HepG2 (cell line): ENCODE results near the gene MORC1. TPM values are rescaled to one million over a fixed set of nuclear protein-coding genes. Genes with fewer than 3 reads are reported as not detected.

Experiments used
- ATAC-seq: fragments of 200-7000 bp; cut with Tn5 transposase; 3 replicates; pipeline ENCODE4 v1.9.1; 2020; ENCODE audit warnings: mild to moderate bottlenecking, moderate library complexity
- BruUV-seq: library from RNA; stranded (reverse); fragments of 400-500 nt; replicated peaks from 2 replicates; lab custom pipeline; 2021; lab: Mats Ljungman, UMichigan
- CTCF ChIA-PET: fragments of 300-600 bp; formaldehyde crosslinking; extraction: SDS; loops from one replicate; lab custom pipeline; 2021; ENCODE audit warnings: low total read pairs, inconsistent platforms, low intra/inter-chr PET ratio; lab: Yijun Ruan, JAX
- POLR2A ChIA-PET: fragments of 350-600 bp; sonication (Branson Sonifier 250); formaldehyde crosslinking; loops from one replicate; lab custom pipeline; 2020; ENCODE audit warnings: antibody characterized with exemption, inconsistent platforms; lab: Yijun Ruan, JAX
- DNase-seq: peaks from one replicate; pipeline ENCODE4 v3.0.0-alpha.2; 2015; ENCODE audit warnings: low spot score
- FAIRE-seq: peaks from 3 replicates; lab custom pipeline; 2011; peaks lifted over from hg19 to GRCh38; lab: Jason Lieb, UNC
- H2AFZ ChIP-seq: one replicate; pipeline ENCODE4 v1.6.1; 2011; ENCODE audit warnings: low read length, inconsistent platforms
- H3K27ac ChIP-seq: fragments of 300-600 bp; 3 replicates; pipeline ENCODE4 v1.8.0; 2011; ENCODE audit warnings: mixed run types, mild to moderate bottlenecking, mixed read lengths, low read length, inconsistent platforms; ENCODE audit not compliant: insufficient read depth; ENCODE audit errors: extremely low read length
- H3K27me3 ChIP-seq, 2 experiments: fragments of 200-600 bp in 1 of 2; 2 replicates in 1 of 2; 3 replicates in 1 of 2; pipeline versions ENCODE4 v1.6.0 to v1.8.0; 2011; ENCODE audit warnings: low read length in 2 of 2, mild to moderate bottlenecking in 2 of 2, moderate library complexity in 2 of 2, inconsistent platforms in 1 of 2; ENCODE audit not compliant: insufficient read depth in 2 of 2, control insufficient read depth in 1 of 2
- H3K36me3 ChIP-seq, 2 experiments: fragments of 200-600 bp in 1 of 2; replicated peaks in 1 of 2; 2 replicates in 1 of 2; 3 replicates in 1 of 2; pipeline versions ENCODE4 v1.5.1 to v1.8.0; 2011; ENCODE audit warnings: low read length in 2 of 2, inconsistent platforms in 1 of 2; ENCODE audit not compliant: insufficient read depth in 2 of 2, control insufficient read depth in 1 of 2
- H3K4me1 ChIP-seq: 2 replicates; pipeline ENCODE4 v1.5.1; 2012; ENCODE audit warnings: low read length, inconsistent platforms; ENCODE audit not compliant: insufficient read depth
- H3K4me2 ChIP-seq: 2 replicates; pipeline ENCODE4 v1.6.0; 2011; ENCODE audit warnings: low read depth, low read length, inconsistent platforms
- H3K4me3 ChIP-seq, 3 experiments: fragments of 200-600 bp in 1 of 3; sonication (generic), shearing (Covaris generic) in 1 of 3; replicated peaks in 1 of 3; 2 replicates each; pipeline ENCODE4 v1.5.1; 2011 to 2016; ENCODE audit warnings: low read length in 3 of 3, inconsistent platforms in 2 of 3, low read depth in 2 of 3, mild to moderate bottlenecking in 2 of 3, control low read depth in 1 of 3, mixed read lengths in 1 of 3; ENCODE audit not compliant: insufficient read depth in 1 of 3
- H3K79me2 ChIP-seq: one replicate; pipeline ENCODE4 v1.6.1; 2011; ENCODE audit warnings: low read length, inconsistent platforms; ENCODE audit not compliant: insufficient read depth
- H3K9ac ChIP-seq: 2 replicates; pipeline ENCODE4 v1.6.0; 2011; ENCODE audit warnings: mild to moderate bottlenecking, low read depth, low read length, inconsistent platforms; ENCODE audit not compliant: insufficient read depth
- H3K9me3 ChIP-seq: 2 replicates; pipeline ENCODE4 v1.5.1; 2012; ENCODE audit warnings: mild to moderate bottlenecking, low read length
- H4K20me1 ChIP-seq: 2 replicates; pipeline ENCODE4 v1.6.0; 2011; ENCODE audit warnings: inconsistent platforms, mild to moderate bottlenecking, low read length, moderate library complexity; ENCODE audit not compliant: insufficient read depth
- CEBPG ChIP-seq: IDR thresholded peaks from 2 replicates; pipeline ENCODE4 v1.6.1; 2016
- ELF3 ChIP-seq: IDR thresholded peaks from 2 replicates; pipeline ENCODE4 v1.6.1; 2016; ENCODE audit warnings: missing genetic modification reagents, missing compliant biosample characterization
- SALL2 ChIP-seq: sonication (generic); formaldehyde crosslinking; IDR thresholded peaks from 2 replicates; pipeline ENCODE4 v1.8.1; 2023; ENCODE audit warnings: mild to moderate bottlenecking, missing genetic modification reagents, inconsistent platforms
- SRSF9 ChIP-seq: fragments of 200-400 bp; formaldehyde crosslinking; IDR thresholded peaks from 2 replicates; pipeline ENCODE4 v1.6.1; 2018; ENCODE audit warnings: borderline replicate concordance, mild to moderate bottlenecking, low read depth, low read length; ENCODE audit not compliant: insufficient read depth, poor library complexity, severe bottlenecking
- YEATS2 ChIP-seq: sonication (generic); formaldehyde crosslinking; IDR thresholded peaks from 2 replicates; pipeline ENCODE4 v1.4.0; 2020; ENCODE audit warnings: missing genetic modification reagents, borderline replicate concordance
- ZNF891 ChIP-seq: sonication (generic); formaldehyde crosslinking; IDR thresholded peaks from 2 replicates; pipeline ENCODE4 v1.5.0; 2020; ENCODE audit warnings: mild to moderate bottlenecking, missing genetic modification reagents
- WGBS: methylation state at CpG from one replicate; pipeline ENCODE4 v1.1.6; 2017; ENCODE audit warnings: low lambda C conversion rate; 5-methylcytosine and 5-hydroxymethylcytosine counted together
- in situ Hi-C: cut with HindIII; loops from 2 replicates; pipeline ENCODE4 v1.10.0; 2017; ENCODE audit warnings: low pct_unique_long_range_greater_than_20kb; ENCODE audit not compliant: extremely low pct_ligation_motif_present
- intact Hi-C: fragments of 100-400 bp; cut with micrococcal nuclease; formaldehyde crosslinking; loops from one replicate; pipeline ENCODE4 v1.10.0; 2022; ENCODE audit not compliant: unreplicated experiment
- polyA plus RNA-seq, 8 experiments: library from polyadenylated mRNA; depleted of rRNA in 3 of 8; stranded (reverse) in 7 of 8; unstranded in 1 of 8; fragments of >200 nt; fragmentation: Illumina TruSeq in 4 of 8; extraction: Trizol in 4 of 8; gene quantifications; 2 replicates each; pipeline versions ENCODE4 v1.2.1 to v1.2.3, GENCODE V29; 2011 to 2016; ENCODE audit warnings: low read depth in 4 of 8, missing spikeins in 1 of 8, mixed read lengths in 1 of 8; ENCODE audit not compliant: insufficient read depth in 1 of 8
- total RNA-seq, 5 experiments: library from RNA; depleted of rRNA; stranded (reverse); fragments of >200 nt; fragmentation: Illumina TruSeq; extraction: Trizol; gene quantifications; 2 replicates each; pipeline ENCODE4 v1.2.3, GENCODE V29; 2016; ENCODE audit warnings: low read depth in 1 of 5
- TF ChIP-seq, protein P1 (sequence below): sonication (generic); formaldehyde crosslinking; IDR thresholded peaks from 2 replicates; pipeline ENCODE4 v1.4.0; 2020; ENCODE audit warnings: missing genetic modification reagents, borderline replicate concordance
- TF ChIP-seq, protein P2 (sequence below): sonication (generic); formaldehyde crosslinking; IDR thresholded peaks from 2 replicates; pipeline ENCODE4 v1.4.0; 2020; ENCODE audit warnings: missing genetic modification reagents
- TF ChIP-seq, protein P3 (sequence below): sonication (generic); formaldehyde crosslinking; IDR thresholded peaks from 2 replicates; pipeline ENCODE4 v1.8.1; 2023; ENCODE audit warnings: mild to moderate bottlenecking, missing genetic modification reagents, borderline replicate concordance

The MORC1 gene
- total and polyA plus RNA-seq, 2 of the 13 experiments (the other 11 are each of a cell fraction or from before 2014, with no cell fraction given): not detected

DNA sequence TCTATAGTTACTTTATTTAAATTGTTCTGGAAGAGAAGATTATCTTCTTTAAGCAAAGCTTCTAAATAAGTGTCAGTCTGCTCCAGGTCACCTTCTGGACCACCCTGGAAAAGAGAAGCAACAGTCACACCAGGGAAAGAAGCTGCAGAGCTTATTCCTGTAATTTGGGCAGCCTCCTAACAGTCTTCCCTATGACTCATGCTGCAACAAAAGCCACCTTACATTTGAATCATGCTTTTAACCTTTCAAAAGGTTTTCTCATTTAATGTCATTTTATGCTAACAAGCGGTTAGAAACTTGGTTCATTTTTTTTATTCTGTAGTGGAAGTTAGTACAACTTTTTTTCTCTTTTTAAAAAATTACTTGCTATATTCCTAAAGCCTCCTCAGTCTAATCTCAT, 158.9 kb downstream of the MORC1 start:
- no peak overlapping the region for H3K4me2 ChIP-seq
- intact Hi-C loops (no loop called here), in situ Hi-C loops (no loop called here)
- WGBS: 3% methylated on average over 1 of the region's 1 CpG
- BruUV-seq: no TSS peak
- H3K36me3 ChIP-seq: no peaks in the 10 kb centered on the region
- CTCF ChIA-PET: no interaction called here
- no peak overlapping the region for H2AFZ ChIP-seq
- no peaks in the 10 kb centered on the region for H3K9me3 ChIP-seq
- ATAC-seq (no peak), DNase-seq (no peak), FAIRE-seq (no peak)
- H4K20me1 ChIP-seq: no peaks in the 10 kb centered on the region
- no peaks in the 10 kb centered on the region for H3K4me1 ChIP-seq
- H3K79me2 ChIP-seq: no peaks in the 10 kb centered on the region
- TF ChIP-seq, protein P1, sequence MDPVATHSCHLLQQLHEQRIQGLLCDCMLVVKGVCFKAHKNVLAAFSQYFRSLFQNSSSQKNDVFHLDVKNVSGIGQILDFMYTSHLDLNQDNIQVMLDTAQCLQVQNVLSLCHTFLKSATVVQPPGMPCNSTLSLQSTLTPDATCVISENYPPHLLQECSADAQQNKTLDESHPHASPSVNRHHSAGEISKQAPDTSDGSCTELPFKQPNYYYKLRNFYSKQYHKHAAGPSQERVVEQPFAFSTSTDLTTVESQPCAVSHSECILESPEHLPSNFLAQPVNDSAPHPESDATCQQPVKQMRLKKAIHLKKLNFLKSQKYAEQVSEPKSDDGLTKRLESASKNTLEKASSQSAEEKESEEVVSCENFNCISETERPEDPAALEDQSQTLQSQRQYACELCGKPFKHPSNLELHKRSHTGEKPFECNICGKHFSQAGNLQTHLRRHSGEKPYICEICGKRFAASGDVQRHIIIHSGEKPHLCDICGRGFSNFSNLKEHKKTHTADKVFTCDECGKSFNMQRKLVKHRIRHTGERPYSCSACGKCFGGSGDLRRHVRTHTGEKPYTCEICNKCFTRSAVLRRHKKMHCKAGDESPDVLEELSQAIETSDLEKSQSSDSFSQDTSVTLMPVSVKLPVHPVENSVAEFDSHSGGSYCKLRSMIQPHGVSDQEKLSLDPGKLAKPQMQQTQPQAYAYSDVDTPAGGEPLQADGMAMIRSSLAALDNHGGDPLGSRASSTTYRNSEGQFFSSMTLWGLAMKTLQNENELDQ (CRISPR knock-in tag): no peak
- TF ChIP-seq ZNF891: no peak
- TF ChIP-seq SRSF9: no peak
- TF ChIP-seq, protein P2, sequence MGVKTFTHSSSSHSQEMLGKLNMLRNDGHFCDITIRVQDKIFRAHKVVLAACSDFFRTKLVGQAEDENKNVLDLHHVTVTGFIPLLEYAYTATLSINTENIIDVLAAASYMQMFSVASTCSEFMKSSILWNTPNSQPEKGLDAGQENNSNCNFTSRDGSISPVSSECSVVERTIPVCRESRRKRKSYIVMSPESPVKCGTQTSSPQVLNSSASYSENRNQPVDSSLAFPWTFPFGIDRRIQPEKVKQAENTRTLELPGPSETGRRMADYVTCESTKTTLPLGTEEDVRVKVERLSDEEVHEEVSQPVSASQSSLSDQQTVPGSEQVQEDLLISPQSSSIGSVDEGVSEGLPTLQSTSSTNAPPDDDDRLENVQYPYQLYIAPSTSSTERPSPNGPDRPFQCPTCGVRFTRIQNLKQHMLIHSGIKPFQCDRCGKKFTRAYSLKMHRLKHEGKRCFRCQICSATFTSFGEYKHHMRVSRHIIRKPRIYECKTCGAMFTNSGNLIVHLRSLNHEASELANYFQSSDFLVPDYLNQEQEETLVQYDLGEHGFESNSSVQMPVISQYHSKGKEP (CRISPR knock-in tag): no peak
- no peak for TF ChIP-seq CEBPG (CRISPR knock-in tag)
- no peak for TF ChIP-seq ELF3 (CRISPR knock-in tag)
- no peak for TF ChIP-seq SALL2 (CRISPR knock-in tag)
- no peak for TF ChIP-seq YEATS2 (CRISPR knock-in tag)
- TF ChIP-seq, protein P3, sequence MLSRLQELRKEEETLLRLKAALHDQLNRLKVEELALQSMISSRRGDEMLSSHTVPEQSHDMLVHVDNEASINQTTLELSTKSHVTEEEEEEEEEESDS (CRISPR knock-in tag): no peak
- H3K9ac ChIP-seq: no peak overlapping the region
- H3K4me3 ChIP-seq: no peak overlapping the region
- no peak overlapping the region for H3K27ac ChIP-seq
- no peaks in the 10 kb centered on the region for H3K27me3 ChIP-seq
- POLR2A ChIA-PET: no interaction called here
